CD4-positive, alpha-beta T cell treated with Interferon gamma for 1 hour (primary cell): ENCODE results near the gene M1AP.
"Not testable (repeated sequence)": the region's sequence is repeated elsewhere in the genome, so short reads cannot be mapped to it uniquely, and the experiment has no call there.

Experiments
- DNase-seq: peaks from one replicate; pipeline ENCODE4 v3.0.0-alpha.2; 2020

M1AP gene

DNA sequence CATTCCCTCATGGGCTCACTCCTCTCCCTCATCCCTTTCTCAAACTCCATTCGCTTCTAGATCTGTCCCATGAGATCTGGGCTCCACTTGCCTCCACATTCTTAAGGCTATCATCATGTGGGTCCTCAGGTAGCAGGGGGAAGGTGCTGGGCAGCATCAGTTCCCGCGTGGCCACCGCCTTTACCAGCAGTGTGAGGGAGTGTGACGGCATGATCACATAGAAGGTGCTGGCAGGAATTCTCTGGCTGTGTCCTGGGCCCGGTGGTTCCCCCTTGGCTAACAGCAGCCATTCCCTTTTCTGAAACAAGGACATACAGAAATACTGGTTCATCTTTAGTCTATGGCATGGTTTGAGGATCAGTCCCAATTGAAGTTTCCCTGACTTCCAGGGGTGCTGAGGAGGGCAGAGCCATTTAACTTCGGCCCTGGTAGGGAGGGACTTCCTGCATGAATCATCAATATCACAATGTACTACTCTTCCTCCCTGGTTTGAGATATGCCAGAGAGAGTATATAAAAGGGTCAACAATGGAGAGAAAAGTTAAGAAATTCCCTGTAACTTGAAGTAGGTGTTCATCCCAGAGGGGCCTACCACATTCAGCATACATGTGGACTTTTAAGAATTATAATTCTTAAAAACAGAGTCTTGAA is 85.9 kb downstream of the M1AP start:
- no peak for DNase-seq

DNA sequence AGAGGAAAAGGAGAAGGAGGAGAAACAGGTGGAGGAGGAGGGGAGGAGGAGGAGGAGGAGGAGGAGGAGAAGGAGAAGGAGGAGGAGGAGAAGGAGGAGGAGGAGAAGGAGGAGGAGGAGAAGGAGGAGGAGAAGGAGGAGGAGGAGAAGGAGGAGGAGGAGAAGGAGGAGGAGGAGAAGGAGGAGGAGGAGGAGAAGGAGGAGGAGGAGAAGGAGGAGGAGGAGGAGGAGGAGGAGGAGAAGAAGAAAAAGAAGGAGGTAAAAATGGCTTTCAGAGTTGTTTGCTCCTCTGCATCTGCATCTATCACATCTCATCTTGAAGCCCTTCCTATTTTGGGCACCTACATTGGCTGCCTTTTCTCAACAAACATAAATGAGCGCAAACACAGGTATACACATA is 87.1 kb downstream of the M1AP start:
- not testable (repeated sequence) for DNase-seq

DNA sequence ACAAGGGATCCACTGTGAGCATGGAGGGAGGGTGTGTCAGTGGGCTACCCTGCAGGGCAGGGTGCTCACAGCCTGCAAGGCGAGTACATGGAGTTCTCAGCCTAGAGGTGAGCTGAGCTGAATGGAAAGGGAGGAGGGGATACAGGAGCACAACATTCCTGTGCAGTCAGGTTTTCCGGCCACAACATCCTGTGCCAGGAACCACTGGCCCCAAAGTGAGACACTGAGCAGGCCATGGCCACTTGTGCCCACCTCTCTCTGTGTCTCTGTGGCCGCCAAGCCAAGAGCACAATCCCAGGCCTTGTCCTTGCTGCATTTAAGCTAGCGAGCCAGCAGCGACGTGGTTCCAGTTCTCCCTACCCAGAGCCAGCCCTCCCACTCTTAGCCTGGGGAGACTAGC is 87.5 kb downstream of the M1AP start:
- no peak for DNase-seq

DNA sequence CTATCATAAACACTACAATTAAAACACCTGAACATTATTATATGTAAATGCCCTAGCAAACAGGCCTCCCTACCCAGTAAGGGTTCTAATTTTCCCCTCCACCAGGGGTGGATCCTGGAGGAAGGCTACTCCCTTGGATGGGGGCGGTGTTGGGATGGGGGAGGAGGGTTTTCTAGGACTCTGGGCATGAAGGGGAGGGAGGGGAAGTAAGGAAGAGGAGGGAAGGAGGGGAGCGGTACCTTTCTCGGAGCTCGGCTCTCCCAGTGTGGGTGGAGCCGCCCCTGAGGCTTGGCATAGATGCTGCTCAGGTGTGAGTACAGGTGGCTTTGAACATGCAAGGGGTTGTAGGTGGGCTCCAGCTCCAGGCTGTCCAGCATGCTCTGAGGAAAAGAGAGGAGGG is 88.2 kb downstream of the M1AP start:
- DNase-seq: no peak

DNA sequence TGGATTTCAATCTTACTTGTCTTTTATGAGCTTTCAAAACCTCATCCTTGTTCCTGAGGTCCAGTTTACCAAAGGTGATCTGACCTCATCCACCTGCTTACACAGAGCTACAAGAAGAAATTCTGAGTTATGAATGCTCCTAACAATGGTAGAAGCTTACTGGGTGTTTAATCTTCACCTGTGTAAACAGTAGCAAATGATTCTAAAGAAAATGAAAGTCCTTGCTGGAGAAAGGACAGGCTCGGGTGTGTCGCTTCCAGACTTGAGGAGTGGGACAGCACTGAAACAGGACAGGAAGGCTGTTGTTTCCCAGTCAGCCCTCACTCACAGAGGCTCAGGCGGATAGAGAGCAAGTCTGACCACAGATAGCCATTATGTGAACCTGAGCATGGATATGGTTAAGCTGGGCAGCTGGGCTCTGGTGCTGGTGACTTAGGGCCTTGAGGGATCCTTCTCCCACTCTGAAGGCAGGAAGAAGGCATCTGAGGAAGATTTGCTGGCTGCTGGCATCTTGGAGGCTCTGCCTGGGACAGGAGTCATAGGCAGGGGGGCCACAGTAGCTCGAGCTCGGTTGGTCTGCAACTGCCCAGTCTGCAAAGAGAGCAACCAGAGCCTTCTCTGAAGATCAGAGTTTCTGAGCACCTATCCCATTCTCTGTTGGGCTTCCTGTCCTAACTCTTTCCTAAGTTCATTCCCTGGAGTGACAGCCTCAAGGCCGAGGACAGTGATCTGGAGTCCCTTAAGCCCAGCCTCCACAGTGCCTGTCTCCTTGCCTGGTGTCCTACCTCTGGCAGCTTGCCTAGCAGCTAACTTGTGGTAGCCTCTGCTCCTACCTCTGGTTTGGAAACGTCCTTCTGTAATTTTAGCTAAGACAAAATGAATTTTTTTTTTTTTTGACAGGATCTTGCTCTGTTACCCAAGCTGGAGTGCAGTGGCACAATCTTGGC is 89.6 kb downstream of the M1AP start:
- DNase-seq: no peak

DNA sequence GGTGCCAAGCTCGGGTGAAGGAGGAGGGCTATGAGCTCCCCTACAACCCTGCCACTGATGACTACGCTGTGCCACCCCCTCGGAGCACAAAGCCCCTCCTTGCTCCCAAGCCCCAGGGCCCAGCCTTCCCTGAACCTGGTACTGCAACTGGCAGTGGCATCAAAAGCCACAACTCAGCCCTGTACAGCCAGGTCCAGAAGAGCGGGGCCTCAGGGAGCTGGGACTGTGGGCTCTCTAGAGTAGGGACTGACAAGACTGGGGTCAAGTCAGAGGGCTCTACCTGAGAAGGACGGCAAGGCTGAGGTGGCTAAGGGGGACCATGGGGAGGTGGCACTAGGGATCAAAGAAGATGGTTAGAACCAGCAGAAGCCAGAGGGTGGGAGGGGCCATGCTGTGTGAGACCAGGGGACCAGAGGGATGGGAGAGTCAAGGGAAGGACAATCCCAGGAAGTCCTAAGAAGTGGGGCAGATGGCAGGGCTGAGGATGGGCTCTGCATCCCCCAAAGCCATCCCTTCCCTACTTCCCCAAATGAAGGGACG is 91.2 kb downstream of the M1AP start:
- no peak for DNase-seq

DNA sequence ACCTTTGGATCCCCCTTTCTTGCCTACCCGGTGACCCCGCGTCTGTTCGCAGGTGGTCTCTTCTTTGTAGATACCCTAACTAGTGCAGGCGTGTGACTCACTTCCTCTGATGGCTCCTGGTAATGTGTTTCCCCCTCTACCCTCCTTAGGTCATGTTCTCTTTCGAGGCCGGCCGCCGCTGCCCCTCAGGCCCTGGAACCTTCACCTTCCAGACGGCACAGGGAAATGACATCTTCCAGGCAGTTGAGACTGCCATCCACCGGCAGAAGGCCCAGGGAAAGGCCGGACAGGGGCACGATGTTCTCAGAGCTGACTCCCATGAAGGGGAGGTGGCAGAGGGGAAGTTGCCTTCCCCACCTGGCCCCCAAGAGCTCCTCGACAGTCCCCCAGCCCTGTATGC is 92.0 kb downstream of the M1AP start:
- DNase-seq: no peak

DNA sequence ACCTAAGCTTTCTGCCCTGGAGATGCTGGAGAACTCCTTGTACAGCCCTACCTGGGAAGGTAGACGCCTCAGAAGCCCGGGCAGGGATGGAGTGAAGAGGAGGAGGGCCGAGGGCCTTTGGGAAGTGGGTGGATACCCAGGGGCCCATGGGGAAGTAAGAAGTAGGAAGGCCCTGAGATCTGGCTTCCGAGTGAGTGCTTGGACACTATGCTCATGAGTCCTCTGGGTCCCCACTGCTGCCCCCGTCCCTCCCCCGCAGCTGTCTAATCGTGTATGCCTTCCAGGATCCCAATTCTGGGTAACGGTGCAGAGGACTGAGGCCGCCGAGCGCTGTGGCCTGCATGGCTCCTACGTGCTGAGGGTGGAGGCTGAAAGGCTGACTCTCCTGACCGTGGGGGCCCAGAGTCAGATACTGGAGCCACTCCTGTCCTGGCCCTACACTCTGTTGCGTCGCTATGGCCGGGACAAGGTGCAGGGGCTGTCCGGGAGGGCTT is 92.5 kb downstream of the M1AP start:
- no peak for DNase-seq

DNA sequence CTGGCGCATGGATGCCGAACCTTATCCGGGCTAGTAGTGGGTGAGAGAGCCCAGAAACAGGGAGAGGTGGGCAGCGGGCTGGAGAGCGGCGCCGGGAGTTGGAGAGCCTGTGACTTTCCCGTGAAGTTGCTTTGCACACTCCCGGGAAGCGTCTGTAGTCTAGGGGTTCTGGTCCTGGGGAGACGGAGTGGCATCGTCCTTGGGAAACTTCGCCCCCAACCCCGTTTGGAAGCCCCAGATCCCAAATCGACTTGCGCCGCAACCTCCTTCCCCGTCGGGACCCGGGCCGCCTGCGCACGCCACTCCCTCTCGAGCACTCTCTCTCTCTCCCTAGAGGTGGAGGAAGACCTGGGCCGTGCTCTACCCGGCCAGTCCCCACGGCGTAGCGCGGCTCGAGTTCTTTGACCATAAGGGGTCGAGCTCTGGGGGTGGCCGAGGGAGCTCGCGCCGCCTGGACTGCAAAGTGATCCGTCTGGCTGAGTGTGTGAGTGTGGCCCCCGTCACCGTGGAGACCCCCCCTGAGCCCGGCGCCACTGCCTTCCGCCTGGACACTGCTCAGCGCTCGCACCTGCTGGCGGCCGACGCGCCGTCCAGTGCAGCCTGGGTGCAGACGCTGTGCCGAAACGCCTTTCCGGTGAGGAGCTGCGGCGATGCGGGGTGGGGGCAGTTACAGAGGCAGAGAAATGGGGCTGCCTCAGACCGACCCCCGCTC is 93.2 kb downstream of the M1AP start:
- peak; percentile 36 for DNase-seq

DNA sequence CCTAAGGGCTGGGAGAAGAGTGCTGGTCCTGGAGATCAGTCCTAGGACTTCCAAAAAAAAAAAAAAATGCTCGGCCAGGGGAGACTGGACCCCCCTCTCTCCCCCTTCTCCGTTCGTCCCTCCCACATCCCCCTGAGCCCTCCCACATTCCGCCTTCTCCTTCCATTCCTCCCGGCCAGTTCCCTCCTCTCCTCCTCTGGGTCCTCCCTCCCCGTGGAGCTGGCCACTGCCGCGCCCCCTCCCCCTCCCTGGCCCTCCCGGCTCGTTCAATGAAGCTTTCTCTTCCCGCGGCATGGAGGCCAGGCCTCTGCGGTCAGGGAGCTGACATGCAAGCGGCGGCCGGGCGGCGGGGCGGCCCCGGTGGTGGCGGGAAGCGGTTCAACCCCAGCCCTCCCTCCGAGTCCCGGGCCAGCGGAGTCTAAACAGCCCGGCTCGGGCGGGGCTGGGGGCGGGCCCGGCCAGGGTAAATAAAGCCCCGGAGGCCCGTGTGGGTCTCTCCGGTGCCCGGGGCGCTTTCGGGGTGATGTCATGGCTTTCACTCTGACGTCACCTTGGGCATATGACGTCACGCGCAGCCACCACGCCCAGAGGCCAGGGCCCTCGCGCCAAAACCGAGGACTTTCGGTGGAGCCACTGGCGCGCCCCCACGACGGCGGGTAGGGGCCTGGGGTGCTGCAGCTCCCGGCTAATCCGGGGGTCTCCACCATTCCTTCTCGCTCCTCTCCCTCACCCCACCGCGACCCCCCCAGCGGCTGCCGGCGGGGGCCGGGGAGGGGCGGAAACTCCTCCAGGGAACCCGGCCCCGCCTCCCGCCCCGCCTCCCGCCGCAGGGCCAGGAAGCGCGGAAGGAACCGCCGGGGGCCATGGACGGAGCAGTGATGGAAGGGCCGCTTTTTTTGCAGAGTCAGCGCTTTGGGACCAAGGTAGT is 94.0 kb downstream of the M1AP start, which contains the start of the genes DOK1 and LOXL3:
DOK1 (plus strand) TSS at position 829 of the 928 bp plus-strand sequence; CDS start at position 864, 35 bp downstream.
LOXL3 (minus strand) TSS at position 51 of the 928 bp plus-strand sequence. CDS start 1,308 bp downstream, outside the sequence.
- peak; percentile 77 for DNase-seq

DNA sequence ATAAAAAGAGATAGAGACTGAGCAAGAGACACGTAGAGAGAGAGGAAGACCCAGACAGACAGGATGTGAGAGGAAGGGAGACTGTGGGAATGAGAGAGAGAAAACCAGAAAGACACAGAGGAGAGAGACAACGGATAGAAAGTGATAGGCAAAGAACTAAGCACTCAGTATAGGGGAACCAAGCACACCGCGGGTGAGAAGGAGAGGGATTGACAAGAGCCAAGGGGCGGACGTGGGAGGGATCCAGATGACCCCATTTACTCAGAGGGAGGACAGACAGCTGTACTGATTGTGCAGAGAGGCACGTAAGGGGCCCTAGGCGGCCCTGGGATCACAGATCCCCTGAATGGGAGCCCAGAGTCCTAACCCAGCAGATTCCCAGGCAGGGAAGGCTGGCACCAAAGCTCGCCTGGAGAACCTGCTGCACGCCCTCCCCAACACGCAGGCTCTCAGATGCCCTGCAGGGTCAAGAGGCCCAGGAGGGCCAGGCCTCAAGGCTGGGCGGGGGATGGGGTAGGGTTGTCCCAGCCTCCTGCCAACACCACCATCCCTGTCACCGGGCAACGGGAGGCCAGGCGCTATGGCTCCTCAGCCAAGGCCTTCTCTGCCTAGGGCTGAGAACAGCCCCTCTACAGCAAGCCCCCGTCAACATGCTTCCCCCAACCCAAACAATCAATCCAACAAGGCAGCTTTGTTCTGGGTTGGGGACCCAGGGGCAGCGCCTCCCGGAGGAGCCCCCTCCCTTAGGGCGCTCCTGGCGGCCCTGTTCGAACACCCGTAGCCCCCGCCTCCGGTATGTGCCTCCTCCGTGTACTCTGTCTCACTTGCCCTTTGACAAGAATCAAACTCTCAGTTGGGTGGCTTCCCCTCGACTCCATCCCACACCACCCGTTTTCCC is 95.0 kb downstream of the M1AP start:
- no peak for DNase-seq

DNA sequence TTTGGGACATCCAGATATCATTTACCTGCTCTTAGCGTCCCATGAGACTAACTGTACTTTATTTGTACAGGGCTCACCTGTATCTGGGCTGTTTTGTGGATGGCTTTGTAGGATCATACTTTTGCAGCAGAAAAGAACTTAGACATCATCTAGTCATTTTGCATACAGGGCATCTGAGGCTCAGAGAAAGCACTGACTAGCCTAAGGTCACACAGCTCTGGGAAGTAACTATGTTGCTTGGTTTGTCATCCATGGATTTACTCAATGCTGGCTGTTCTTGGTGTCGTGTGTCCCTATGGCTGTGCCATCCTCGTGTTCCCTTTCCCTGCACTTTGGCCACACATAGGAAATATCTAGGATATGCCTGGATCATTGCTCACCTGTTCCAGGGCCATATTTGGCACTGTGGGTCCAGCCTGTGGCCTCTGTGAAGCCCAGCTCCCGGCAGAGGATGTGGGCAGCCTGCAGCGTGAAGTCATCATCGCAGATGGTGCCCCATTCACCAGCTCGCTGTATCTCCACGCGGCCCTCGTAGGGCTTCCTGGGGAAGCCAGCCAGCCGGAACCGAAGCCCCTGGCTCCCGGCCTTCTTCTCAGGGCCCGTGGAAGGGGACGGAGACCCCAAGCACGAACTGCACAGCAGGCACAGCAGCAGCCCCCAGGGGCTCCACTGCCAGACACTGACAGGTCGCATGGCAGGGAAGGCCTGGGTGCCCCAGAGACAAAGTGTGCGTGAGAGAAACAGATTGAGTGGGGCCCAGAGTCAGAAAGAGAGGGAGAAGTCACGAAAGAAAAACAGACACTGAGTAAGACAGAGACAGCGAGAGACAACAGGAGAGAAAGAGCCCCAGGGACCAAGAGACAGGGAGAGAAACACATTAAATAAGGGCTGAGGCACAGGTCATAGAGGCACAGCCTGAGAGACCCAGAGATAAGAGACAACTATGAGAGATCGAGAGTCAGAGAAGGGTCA is 95.9 kb downstream of the M1AP start:
- no peak for DNase-seq

DNA sequence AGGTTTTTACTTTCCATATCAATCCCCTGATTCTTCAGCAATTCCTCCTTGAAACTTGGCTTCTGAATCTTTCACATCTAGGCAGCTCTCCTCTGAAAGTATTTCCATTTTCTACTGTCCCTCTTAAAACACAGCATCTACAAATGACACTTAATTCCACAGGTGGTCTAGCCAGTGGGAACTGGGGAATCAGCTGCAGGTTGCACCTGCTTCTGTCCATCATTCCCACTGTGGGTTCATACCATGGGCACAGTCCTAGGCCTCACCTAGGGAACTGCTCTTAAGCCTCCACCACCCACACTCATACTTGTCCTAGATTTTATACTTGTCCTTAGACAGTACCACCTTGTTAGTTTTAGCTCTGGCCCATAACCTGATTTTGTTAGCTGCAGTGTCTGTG is 96.6 kb downstream of the M1AP start:
- no peak for DNase-seq

DNA sequence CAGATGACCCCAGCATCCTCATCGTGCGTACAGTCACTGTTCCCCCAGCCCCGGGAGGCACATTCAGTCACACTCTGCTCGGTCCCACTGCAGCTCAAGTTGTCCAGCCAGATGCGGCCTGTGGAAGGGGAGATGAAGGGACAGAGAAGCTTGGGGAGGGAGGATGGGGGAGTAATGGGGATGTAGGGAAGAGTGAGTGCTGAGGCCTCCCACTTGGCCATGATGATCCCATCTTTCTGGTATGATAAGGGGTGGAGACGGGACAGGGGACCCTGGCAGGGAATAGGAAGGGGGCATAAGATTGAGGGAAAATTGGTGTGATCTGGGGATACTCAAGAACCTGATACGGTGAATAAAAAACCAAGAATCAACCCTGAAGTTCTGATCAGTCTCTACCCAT is 97.9 kb downstream of the M1AP start:
- no peak for DNase-seq

DNA sequence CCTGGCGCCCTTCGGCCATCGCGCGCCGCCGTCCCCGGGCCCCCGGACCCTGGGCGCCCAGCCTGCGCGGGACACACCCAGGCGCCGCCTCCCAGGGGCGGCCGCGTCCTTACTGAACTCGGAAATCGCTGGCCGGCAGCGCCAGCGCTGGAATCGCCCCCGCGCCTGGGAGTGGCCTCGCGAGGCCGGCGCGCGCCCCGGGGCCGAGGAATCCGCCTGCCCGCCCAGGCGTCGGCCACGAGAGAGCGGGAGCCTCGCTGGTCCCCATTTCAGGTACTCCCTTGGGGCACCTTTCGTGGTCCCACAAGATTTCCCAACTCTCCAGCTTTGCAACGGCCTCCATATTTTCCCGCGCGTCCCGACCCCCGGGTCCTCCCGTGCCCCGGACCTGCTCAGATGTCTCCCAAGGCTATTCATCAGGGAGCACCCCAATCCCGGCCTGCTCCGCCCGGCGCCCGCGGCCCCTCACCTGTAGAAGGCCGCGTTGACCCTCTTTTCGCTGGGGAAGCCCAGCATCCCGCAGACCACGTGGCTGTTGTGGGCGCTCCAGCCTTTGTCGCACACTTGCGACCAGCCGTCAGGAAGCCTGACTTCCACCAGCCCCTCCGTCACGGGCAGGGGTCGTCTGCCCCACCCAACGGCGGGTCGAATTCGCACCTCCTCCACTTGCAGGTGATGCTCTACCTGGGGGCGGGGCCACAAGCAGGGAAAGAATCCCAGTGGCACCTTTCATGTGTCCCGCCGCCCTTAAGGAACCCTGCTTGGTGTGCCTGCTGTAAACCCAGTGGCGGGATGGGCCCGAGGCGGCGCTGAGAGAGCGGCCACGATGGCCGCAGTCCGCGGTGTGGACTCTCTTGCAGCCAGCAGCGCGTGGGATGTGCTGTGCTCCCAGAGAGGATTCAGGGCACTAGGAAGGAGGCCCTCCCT is 99.0 kb downstream of the M1AP start:
- DNase-seq: no peak

DNA sequence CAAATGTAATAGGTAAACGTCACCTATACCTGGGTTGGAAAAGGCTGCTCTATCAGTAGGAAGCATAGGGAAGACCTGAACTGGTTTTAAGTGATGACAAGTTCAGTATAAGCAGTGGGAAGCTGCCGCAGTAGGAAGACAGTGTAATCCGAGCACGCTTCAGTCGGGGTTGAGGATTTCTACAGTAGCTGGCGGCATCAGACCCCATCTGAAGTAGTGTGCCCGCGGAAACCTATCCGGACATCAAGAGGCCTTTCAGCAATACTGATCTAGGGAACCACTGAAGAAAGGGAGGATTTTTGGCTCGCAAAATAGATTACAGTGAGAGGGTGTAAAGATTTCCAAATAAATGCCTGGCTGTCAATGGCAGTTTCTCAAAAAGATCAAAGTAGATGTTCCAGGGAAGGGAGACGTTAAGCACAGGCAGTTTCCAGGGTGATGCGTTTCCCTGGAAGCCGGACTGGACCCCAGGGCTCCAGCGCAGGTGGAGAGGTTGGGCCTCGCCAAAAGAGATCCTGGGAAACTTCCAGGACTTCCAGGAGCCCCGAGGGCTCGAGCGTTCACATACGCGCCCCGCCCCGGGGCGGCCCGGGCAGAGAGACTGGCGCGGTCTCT is 99.7 kb downstream of the M1AP start:
- no peak for DNase-seq

DNA sequence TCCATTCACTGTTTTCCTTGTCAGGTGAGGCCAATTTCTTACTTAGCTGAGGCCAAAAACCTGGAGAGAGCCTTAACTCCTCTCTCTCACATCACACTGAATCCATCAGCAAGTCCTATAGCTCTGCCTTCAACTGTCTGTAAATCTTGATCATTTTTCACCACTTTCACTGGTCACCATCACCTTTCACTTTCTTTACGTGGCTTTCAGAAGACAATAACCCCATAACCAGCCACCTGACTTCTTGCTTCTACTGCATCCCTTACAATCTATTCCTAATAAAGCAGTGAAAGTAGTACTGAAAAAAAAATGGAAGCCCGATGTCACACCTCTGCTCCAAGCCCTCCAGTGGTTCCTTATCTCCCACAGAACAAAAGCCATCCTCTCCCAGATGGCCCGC is 102.1 kb downstream of the M1AP start:
- no peak for DNase-seq

DNA sequence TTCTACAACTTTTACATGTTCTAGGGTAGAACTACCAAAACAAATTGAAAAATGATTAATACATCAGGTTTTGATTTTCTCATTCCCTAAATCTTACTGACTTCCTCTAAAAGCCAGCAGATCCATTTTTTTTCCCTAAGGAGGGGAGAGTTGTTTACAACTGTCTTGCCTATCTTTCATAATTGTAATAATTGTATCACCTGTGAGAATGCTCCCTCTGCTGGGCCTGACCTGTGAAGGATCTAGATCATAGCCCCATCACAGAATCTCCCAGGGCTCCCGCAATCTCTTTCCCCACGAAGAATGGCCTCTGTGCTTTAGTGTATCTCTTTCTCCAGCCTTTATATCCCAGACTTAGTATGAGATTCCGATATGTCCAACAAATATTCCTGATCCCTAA is 103.5 kb downstream of the M1AP start:
- DNase-seq: no peak
